ELR (cell line): Measurements from ENCODE around the gene DDX10.
A peak's percentile ranks its signal among the peaks of the same experiment; 100 is the strongest.

Experiments
- DNase-seq: peaks from one replicate; pipeline ENCODE4 v3.0.0-alpha.2; 2015; ENCODE audit warnings: low read depth

DDX10 gene

GRCh38 chr11:108939135-108939534 is 274.3 kb downstream of the DDX10 start:
- no peak for DNase-seq

- DNase-seq: no peak
These were observed 279.0 kb downstream of the DDX10 start for GRCh38 chr11:108943853-108944252.

GRCh38 chr11:108944471-108945178 is 279.8 kb downstream of the DDX10 start:
- DNase-seq: no peak

GRCh38 chr11:108945341-108945740 is 280.5 kb downstream of the DDX10 start:
- DNase-seq: no peak

- peak; percentile 90 for DNase-seq
These were observed 283.0 kb downstream of the DDX10 start for GRCh38 chr11:108947654-108948570.

- DNase-seq: peak; percentile 80
These were observed 293.7 kb downstream of the DDX10 start for GRCh38 chr11:108958368-108959104.

- no peak for DNase-seq
These were observed 294.4 kb downstream of the DDX10 start for GRCh38 chr11:108959105-108959761.

- no peak for DNase-seq
These were observed 295.0 kb downstream of the DDX10 start for GRCh38 chr11:108959874-108960273.

GRCh38 chr11:108960501-108960900 is 295.6 kb downstream of the DDX10 start:
- peak; percentile 32 for DNase-seq

GRCh38 chr11:108961095-108961494 is 296.2 kb downstream of the DDX10 start:
- no peak for DNase-seq

- no peak for DNase-seq
These were observed 298.2 kb downstream of the DDX10 start for GRCh38 chr11:108963118-108963517.

- DNase-seq: peak; percentile 86
These were observed 300.6 kb downstream of the DDX10 start for GRCh38 chr11:108965306-108966001.

- no peak for DNase-seq
These were observed 301.3 kb downstream of the DDX10 start for GRCh38 chr11:108966206-108966605.

GRCh38 chr11:108966978-108967377 is 302.1 kb downstream of the DDX10 start:
- DNase-seq: no peak

GRCh38 chr11:108967571-108967970 is 302.7 kb downstream of the DDX10 start:
- DNase-seq: no peak

- no peak for DNase-seq
These were observed 305.5 kb downstream of the DDX10 start for GRCh38 chr11:108970221-108970991.

GRCh38 chr11:108973402-108974162 is 308.7 kb downstream of the DDX10 start:
- peak; percentile 95 for DNase-seq

GRCh38 chr11:108975026-108975425 is 310.2 kb downstream of the DDX10 start:
- DNase-seq: no peak

- DNase-seq: no peak
These were observed 310.8 kb downstream of the DDX10 start for GRCh38 chr11:108975641-108976071.
